GM18861 (cell line): Measurements from ENCODE around the gene HOXD12.
A peak's percentile ranks its signal among the peaks of the same experiment; 100 is the strongest.

Source experiments
- ATAC-seq: cut with Tn5 transposase; IDR thresholded peaks from one replicate; pipeline ENCODE4 v1.9.1; 2021; ENCODE audit not compliant: unreplicated experiment

The HOXD12 gene

DNA sequence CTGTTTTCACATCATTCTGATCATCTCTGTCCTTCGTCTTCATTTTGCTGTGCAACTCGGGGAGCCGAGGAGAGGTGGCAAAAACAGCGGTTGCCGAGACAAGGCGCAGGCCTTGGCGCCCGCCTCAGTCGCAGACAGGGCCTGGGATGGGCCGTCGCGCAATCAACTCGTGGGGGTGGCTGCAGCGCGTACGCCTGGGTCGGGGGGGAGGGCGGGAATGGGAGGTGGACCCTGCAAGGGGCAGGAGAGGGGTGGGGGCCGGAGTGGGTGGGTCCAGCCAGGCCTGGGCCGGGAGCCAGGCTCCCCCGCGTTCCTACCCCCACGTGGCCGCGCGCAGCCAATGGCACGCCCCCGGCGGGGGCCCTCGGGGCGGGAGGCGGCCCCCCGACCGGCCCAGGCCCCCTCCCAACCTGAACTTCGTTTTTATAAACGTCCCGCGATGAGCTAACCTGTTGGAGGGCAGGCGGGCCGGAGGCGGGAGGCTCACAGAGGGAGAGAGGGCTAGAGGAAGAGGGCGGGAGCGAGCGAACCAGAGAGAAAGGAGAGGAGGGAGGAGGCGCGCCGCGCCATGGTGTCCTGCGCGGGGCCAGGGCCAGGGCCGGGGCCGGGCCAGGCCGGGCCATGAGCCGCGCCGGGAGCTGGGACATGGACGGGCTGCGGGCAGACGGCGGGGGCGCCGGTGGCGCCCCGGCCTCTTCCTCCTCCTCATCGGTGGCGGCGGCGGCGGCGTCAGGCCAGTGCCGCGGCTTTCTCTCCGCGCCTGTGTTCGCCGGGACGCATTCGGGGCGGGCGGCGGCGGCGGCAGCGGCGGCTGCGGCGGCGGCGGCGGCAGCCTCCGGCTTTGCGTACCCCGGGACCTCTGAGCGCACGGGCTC, 7.1 kb upstream of the HOXD12 start, which contains the start of gene HOXD13:
Gene HOXD13 (plus strand): TSS at position 452 of the 875 bp plus-strand sequence. CDS start 170 bp downstream, at position 622.
- no peak for ATAC-seq

DNA sequence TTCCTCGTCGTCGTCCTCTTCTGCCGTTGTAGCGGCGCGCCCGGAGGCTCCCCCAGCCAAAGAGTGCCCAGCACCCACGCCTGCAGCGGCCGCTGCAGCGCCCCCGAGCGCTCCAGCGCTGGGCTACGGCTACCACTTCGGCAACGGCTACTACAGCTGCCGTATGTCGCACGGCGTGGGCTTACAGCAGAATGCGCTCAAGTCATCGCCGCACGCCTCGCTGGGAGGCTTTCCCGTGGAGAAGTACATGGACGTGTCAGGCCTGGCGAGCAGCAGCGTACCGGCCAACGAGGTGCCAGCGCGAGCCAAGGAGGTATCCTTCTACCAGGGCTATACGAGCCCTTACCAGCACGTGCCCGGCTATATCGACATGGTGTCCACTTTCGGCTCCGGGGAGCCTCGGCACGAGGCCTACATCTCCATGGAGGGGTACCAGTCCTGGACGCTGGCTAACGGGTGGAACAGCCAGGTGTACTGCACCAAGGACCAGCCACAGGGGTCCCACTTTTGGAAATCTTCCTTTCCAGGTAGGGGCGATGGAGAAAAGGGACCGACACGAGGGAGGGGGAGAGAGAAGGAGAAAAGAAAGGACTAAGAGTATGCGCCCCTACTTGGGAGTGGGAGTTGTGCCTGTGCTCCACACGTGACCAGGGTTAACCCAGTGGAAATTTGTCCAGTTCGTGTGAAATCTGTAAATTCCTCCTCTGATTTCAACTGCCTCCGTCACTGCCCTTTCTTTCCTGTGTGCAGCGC, 6.3 kb upstream of the HOXD12 start:
- no peak for ATAC-seq

DNA sequence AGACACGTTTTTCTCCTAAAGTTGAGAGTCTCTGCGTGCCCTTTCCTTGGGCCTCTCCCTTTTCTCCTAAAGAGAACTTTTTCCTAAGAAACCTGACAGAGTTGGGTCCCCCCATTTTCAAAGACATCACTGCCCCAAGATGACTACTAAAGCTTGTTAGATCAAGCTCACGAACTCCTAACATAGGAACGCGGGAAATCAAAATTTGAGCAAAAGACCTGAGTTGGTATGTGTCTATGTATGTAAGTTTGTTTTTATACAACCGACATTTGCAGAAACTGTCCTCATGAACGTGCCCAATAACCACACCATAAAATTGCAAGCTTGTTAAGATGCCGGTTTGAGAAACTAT, 5.7 kb upstream of the HOXD12 start:
- no peak for ATAC-seq

DNA sequence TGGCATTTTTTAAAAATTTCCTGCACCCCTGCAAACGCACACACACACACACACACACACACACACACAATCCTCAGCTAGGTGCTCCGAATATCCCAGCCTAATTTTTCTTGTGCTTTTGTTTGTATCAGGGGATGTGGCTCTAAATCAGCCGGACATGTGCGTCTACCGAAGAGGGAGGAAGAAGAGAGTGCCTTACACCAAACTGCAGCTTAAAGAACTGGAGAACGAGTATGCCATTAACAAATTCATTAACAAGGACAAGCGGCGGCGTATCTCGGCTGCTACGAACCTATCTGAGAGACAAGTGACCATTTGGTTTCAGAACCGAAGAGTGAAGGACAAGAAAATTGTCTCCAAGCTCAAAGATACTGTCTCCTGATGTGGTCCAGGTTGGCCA, 5.2 kb upstream of the HOXD12 start:
- no peak for ATAC-seq

DNA sequence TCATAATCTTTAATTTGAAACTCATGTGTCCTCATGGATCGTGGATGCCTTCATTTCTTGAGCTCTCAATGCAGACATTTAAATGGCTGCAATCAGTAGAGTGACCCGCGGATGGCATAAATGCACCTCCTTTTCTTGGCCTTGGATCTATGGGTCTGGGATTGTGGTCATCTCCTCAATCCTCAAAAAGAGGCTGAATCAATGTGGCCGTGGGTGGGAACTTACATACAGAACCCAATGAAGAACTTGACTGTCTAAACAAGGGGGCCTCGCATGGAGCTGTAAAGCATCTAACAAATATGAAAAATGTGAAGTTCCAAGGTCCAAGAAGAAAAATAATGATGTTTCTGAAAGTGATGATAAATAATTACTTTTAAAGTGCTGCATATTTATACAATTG, 4.2 kb upstream of the HOXD12 start:
- ATAC-seq, result no peak

DNA sequence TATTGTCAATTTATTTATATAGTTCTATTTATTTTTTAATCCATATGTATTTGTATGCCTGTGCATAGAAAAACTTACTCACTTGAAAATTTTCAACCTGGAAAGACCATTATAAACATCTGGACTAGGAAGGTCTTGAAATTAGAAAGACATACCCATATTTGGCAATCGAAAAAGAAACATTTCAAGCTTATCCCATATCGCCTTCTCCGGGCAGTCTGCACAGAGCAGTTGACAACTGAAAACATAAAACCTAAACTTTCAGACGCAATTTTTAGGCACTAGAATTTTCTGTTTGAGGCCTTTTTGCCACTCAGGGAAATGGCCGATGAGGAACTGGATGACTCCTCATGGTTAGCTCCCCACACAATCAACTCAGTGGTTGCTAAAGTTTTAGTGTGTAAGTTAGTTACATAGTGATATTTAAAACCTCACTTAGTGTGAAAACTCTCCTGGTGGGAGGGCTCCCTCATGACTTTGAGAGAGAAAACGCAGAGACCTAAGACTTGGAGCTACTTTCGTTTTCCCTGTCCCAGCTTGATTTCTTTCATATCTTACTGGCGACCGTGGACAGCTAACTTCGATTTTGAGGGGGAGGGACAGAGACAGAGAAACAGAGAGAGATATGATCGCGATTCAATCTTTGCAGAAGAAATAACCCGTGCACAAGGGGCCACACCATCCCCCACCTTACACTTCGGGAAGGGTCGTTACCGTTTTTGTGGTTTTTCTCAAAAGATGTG, 3.2 kb upstream of the HOXD12 start:
- ATAC-seq, result no peak

DNA sequence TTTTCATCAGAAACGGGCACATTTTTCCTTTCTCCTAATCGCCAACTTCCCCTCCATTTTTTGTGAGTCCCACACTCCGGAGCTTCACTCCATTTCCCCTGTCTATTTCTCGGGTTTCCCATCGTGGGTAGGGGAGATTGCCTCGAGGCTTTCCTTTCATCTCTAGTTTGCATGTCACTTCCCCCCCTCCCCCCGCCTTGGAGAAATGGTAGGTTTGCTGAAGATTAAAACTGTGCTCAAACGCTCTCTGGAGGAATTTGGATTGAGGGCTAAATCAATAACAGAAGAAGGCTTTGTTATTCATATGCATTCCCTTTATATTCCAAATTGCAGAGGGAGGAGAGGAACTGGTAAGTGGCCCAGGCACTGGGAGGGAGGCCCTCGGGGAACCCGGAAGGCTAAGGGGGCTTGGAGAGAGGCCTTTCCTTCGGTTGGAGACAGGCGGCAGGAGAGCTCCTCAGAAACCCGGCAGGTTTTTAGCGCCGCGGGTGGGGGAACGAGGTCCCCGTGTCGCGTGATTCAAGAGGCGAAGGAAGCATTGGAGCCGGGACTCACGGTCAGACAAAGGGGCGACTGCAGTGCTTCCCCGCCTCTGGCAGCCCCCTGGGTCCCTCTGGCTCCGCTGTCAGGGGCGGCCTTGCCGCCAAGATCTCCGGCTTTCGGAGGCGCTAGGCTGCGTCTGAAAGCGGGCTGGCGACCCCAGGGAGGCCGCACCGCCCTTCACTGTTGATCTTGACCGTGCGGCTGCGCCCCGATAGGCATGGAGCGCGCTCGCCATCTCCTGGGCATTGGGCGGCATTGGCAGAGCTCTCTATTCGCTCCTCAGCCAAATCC, 2.4 kb upstream of the HOXD12 start:
- peak; percentile 93 for ATAC-seq

DNA sequence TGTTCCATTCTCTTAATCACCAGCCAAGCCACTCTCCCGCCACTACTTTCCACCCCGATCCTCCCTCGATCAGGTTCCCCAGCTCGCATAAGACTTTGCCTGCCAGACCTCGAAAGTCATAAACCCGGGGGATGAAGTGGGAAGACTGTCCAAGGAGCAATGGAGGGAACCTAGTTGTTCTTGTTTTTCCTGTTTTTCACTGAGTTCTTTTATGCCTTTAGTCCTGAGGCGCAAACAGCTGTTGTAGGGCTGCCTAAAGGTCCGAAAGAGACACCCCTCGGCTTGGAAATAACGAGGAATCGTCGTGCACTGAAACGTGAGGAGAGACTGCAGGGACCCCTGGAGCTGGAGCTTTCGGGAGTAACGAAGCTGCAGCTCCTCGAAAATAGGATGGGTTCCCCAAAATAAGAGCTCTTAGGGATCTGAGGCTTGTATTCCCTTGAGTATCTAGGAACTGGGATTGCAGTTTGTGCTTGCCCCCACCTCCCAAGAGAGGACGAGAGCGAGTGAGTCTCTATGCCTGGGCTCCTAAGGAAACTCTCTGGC, 1.7 kb upstream of the HOXD12 start:
- ATAC-seq, result no peak

DNA sequence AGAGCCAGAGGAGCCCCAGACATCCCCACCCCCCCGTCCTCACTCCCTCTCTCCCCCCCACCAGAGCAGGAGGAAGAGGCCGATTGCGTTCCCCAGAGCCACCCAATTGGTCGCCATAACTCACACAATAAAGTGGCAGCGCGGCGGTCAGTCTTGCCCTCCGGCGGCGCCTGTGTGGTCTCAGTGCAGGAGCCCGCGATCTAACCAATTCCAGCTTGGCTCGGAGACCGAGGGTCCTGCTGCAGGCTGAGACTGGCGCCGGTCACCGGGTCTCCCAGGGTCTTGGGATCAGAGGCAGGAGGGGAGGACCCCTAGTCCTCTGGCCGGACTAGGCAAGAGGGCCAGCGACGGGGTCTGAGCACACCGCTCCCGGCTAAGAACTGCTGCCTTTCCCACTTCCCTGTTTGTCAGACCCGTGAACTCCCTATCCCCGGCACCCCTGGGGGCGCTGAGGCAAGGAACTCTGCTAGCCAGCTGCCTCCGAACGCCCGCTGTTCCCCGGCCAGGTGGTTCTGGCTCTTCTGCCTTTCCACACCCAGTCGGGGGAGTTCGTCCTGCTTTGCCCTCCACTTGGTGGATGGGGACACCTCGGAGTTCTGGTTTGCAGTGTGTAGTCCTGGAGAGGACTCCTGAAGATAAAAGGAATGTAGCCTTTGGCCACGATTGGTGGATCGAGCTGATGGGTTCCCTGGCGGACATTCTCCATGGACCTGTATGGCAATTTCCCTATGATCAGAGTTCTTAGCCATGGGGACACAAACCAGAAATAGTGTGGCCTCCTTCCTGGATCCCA, 1.0 kb upstream of the HOXD12 start:
- ATAC-seq, result no peak

DNA sequence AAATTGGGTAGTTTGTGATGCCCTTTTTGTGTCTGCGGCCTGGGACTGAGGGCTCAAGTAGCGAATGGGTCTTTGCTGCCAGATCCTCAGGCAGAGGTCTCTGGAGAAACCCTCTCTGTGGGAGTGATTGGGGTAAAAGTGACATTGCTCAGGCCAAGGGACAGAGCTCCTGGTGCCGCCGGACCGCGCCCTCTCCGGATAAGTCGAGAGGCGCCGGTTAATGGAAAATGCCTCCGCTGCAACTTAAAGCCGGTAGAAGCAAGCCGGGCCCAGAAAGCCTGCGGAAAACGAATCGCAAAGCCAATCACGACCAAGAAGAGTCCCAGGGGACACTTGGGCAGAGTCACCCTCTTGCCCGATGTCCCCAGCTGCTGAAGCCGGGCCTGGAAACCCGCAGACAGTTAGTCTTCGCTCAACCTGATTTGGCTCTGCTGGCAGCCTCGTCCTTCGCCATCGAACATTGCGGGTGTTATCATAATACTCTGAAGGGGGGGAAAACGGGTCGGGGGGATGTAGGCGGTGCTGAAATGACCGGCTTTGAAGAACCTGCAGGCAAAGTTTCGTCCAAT, 352 bp upstream of the HOXD12 start:
- ATAC-seq, result no peak

DNA sequence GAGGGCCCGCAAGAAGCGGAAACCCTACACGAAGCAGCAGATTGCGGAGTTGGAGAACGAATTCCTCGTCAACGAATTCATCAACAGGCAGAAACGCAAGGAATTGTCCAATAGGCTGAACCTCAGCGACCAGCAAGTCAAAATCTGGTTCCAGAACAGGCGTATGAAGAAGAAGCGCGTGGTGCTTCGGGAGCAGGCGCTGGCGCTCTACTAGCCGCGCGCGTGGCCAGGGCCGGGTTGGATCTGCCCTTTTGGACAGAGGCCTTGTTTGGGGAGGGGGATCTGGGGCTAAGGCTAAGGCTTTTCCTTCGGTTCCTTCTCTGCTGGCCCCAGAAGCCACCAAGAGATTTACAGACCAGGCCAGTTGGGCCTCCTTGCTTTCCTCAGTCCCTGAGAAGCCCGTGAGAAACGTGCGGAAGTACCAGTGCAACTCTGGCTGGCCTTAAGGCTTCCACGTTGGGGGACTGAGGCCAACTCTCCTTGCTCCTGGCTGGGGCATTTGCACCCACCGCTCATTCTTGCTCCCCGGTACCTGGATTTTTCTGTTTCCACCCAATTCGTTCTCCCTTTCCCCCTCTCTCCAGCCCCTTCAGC, 1.0 kb downstream of the HOXD12 start:
- ATAC-seq, result no peak

DNA sequence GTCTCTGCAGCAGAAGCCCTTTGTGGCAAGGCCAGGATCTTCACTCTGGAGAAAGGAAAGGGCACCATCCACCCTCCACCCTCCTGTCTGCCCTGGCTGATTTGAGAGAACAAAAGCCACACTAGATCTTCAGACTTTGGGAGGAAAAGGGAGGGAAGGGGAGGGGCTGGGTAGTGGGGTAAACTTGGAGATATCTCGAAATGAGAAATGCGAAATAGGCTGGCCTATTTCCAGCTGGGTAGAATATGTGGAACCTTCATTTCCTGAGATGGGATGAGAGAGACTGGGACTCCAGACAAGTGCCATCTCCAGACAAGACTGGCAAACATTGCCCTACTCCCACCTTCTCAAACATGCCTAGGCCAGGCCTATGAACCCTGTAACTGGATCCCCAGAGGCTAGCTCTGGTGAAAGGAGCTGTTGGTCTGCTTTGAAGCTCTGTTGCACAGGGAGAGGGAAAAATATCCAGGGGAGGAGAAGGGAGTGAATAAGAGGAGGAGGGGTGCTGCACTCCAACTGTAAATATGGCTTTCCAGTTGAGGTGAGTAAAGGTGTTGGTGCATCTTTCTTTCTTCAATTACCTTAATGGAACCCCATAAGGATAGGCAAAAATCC, 1.7 kb downstream of the HOXD12 start:
- no peak for ATAC-seq

DNA sequence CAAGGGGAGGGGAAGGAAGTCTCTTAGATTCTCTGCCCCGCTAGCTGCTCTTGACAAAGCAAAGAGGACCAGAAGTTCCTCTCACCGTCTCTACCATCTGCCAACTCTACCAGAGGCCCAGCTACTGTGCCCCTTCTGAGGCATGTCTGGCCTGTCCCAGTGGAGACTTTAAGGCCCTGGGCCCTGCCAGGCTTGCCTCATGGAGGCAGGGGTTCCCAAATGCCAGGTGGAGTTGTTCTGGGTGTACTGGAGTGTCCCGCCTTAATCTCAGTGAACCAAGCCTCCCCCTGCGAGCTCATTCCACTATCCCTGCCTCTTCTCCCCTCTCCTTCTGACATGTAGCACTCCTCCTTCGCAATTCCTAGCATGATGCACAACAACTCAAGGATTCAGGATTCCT, 2.2 kb downstream of the HOXD12 start:
- no peak for ATAC-seq

DNA sequence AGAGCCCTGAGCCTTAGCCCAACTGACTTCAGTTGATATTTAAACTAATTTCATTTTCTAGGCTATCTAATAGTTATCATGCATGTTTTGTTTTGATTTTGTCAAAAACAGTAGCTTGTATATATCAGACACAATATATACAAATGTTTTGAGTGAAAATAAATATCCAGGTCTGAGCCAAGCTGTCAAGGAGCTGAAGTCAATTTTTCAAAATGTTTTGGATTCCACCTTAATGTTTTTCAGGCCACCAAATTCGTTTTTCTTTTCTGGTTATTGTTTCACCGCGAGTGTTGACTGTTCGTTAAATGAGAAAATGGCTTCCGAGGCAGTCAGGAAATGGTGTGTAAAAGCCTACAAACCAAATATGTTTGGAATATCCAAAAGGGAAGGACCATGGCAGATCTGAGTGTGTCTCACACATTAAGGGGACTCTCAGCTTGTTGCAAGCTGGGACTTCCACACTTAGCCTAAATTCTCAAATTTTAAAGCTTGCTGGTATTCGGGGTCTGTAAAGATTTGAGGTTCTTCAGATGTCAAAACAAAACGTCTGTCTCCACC, 2.8 kb downstream of the HOXD12 start:
- ATAC-seq, result no peak

DNA sequence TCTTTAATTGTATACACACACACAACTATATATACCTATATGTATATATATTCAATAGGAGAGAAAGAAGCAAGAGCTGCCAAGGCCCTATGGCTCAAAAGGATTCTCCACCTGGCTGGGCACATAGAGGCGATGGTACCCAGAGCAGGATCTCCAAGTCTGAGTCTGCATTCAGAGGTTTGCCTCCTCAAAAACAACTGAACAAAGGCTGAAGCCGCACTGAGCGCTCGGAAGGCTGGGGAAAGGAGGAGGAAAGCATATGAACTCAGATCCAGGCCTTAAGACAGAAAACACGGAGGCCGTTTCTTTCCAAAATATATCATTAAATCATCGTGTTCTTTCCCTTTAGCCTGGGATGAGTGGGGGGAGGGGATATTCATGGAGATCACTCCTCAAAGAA, 3.6 kb downstream of the HOXD12 start:
- ATAC-seq, result no peak

DNA sequence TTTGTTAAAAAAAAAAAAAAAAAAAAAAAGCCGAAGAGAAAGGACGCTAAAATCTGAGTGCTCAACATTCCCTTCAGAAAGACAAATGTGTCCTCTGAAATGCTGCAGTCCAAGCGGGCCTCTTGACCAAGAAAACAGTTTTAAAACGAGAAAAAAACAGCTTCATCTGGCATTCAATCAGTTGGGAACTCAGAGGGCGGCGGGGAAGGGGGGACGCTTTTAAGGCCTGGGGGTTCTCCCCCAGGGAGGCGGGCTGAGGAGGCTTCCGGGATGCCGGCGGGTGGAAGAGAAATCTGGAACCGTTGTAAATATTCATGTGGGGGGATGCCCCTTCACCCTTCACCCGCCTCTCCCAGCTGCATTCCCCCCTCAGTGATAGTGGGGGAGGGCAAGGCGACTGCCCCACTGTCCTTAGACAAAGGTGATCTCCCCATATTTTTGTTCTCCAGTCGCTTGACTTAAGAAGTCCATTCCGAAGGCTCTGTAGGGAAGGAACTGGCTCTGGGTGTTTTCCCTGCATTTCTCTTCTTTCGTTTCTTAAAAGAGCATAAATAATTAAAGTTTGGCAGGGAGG, 4.2 kb downstream of the HOXD12 start:
- no peak for ATAC-seq

DNA sequence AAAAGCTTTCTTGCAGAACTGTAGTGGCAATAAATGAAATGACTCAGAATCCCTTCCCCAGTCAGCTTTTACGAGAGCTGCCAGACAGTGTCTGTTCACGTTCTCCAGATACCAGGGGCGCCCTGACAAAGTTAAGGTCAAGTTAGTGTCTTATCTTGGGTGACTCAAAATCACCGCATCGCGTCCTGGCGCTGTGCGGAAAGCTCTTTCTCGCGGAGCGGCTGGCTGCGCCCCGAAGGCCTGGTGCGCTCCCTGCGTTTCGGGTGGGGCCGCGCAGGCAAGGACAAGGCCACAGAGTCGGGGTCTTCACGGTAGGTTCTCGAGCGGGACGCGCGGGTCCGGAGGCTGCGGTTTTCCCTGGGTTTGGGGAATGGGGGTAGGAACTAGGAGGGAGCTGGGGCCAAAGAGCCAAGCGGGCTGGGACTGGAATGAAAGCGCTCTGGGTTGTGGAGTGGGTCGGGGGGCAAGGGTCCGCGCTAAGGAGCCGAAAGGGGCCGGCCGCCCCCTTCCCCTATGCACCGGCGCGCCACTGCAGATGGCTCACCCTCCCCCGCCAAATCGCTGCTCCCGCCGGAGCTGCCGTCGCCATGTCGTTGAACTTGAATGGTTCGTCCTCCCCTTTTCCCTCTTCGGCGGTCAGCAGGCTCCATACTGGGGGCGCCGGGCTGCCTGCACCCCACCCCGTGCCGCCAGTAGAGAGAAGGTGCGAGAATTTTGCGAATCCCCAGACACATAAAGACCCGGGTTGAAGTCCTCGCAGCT, 4.9 kb downstream of the HOXD12 start:
- no peak for ATAC-seq
